ENCODE measurements around the gene TENM4. TPM values are rescaled to one million over a fixed set of nuclear protein-coding genes. Genes with fewer than 3 reads are reported as not detected.

TENM4 gene
- total and polyA plus RNA-seq, 2 of the 8 experiments (the other 6 are each of a cell fraction or from before 2014, with no cell fraction given) = 3.5 to 7.2 TPM

DNA sequence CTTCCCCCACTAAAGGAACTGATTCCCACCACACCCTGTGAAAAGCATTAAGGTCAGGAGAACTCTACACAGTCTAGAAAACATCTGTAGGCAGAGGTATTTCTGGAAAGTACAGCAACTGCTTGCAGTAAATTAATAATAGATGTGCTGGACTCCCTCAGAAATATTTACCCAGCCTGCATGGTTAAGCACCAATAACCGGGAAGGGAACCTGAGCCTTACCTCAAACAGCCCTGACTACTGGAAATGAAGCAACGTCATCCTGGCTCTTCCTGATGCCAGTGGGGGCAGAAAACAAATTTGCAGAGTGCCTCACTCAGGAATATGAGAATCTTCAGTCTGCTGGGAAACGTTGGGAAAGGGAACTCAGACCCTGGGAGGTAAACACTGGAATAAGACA is 318.1 kb downstream of the TENM4 start:
- H2BK12ac ChIP-seq (ENCODE audit: low read depth, low read length) = no peak overlapping the region
- no peak overlapping the region for H2AK5ac ChIP-seq (ENCODE audit: low read depth, low read length)
- no peak overlapping the region for H2BK5ac ChIP-seq (ENCODE audit: low read depth, low read length)
- FAIRE-seq = no peak
- H2BK15ac ChIP-seq (ENCODE audit: low read length) = no peak overlapping the region
- DNase-seq (ENCODE audit: low read depth in 1 of 2, low spot score in 2 of 2) = no peak
- H3K4me1 ChIP-seq (replicated peaks in 1 of 4; ENCODE audit: control insufficient read depth in 3 of 4, insufficient read depth in 4 of 4, low read length in 3 of 4) = peaks cover 0 to 4% (median 0%) of the 10 kb centered on the region in 4 experiments; a peak in 1 of 7 replicates
- no peak overlapping the region for H4K5ac ChIP-seq (ENCODE audit: insufficient read length, low read depth, low read length)
- H3K23ac ChIP-seq (ENCODE audit: insufficient read length) = no peak overlapping the region
- H3K9ac ChIP-seq (replicated peaks in 1 of 4; ENCODE audit: extremely low read depth in 1 of 4, low read depth in 3 of 4, low read length in 3 of 4) = no peak overlapping the region
- no peak overlapping the region for H2AFZ ChIP-seq (ENCODE audit: low read length)
- H3K23me2 ChIP-seq (ENCODE audit: low read depth, low read length) = no peaks in the 10 kb centered on the region
- H2BK20ac ChIP-seq (ENCODE audit: low read length) = no peak overlapping the region
- no peak for TF ChIP-seq ZNF274 (IDR thresholded peaks at IDR 0.05; ENCODE audit: borderline replicate concordance, extremely low read depth, low read length)
- TF ChIP-seq SP2 (IDR thresholded peaks at IDR 0.05; ENCODE audit: low read length) = no peak
- TF ChIP-seq CEBPB (IDR thresholded peaks at IDR 0.05; ENCODE audit: low read depth, low read length) = no peak
- TF ChIP-seq, protein P1, sequence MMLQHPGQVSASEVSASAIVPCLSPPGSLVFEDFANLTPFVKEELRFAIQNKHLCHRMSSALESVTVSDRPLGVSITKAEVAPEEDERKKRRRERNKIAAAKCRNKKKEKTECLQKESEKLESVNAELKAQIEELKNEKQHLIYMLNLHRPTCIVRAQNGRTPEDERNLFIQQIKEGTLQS (IDR thresholded peaks at IDR 0.05; ENCODE audit: insufficient read depth, low read depth, low read length) = no peak
- no peak overlapping the region for H3K4me2 ChIP-seq (ENCODE audit: insufficient read depth in 1 of 2, low read depth in 2 of 2, low read length in 2 of 2)
- ChIA-PET CTCF (ENCODE audit: partially characterized antibody) (interaction anchor here (1.0 kb wide), 1 partner anchor 22 kb away, joined by 3 read pairs; no protein-coding TSS in a partner anchor), POLR2A (ENCODE audit: partially characterized antibody) (no interaction called here)
- H3K79me1 ChIP-seq (ENCODE audit: low read depth, low read length) = no peaks in the 10 kb centered on the region
- H3K27ac ChIP-seq (ENCODE audit: low read depth, low read length) = no peak overlapping the region
- no peaks in the 10 kb centered on the region for H3K79me2 ChIP-seq (ENCODE audit: control insufficient read depth in 1 of 2, insufficient read depth in 2 of 2, low read length in 2 of 2)
- H3K18ac ChIP-seq (ENCODE audit: extremely low read depth, low read length) = no peak overlapping the region
- peaks cover 0 to 2% of the 10 kb centered on the region in 2 experiments; a peak in 1 of 4 replicates for H3K9me3 ChIP-seq (ENCODE audit: insufficient read depth in 2 of 2, low read depth in 1 of 2, low read length in 1 of 2)
- no peak overlapping the region for H3K14ac ChIP-seq (ENCODE audit: insufficient read length)
- H2BK120ac ChIP-seq (replicated peaks; ENCODE audit: low read depth, low read length) = no peak overlapping the region
- no peak overlapping the region for H4K8ac ChIP-seq (ENCODE audit: extremely low read depth, insufficient read depth, low read length)
- H4K20me1 ChIP-seq (replicated peaks in 1 of 2; ENCODE audit: control insufficient read depth in 1 of 2, insufficient read depth in 2 of 2, low read length in 2 of 2) = no peaks in the 10 kb centered on the region
- H3K4ac ChIP-seq (replicated peaks; ENCODE audit: insufficient read length, low read depth, low read length) = no peak overlapping the region
- WGBS, 2 experiments (ENCODE audit: extremely low coverage in 1 of 2, insufficient coverage in 1 of 2, insufficient read length in 1 of 2, insufficient replicate concordance in 2 of 2, low coverage in 1 of 2, low lambda C conversion rate in 2 of 2, missing lambda C conversion rate in 1 of 2) = 62% methylated on average over 3 of the region's 3 CpGs; no CpG with 5 or more reads in 1 of the 2 experiments
- H3K56ac ChIP-seq (replicated peaks; ENCODE audit: insufficient read length, low read depth, low read length) = no peak overlapping the region
- no peaks in the 10 kb centered on the region for H3K27me3 ChIP-seq (replicated peaks in 1 of 4; ENCODE audit: control insufficient read depth in 3 of 4, extremely low read depth in 1 of 4, insufficient read depth in 3 of 4, low read length in 3 of 4)
- H4K91ac ChIP-seq (replicated peaks; ENCODE audit: insufficient read length, low read length) = no peak overlapping the region
- no peak overlapping the region for H3K4me3 ChIP-seq (ENCODE audit: extremely low read depth in 1 of 4, insufficient read depth in 2 of 4, low read depth in 3 of 4, low read length in 4 of 4)
- H3K36me3 ChIP-seq (ENCODE audit: control insufficient read depth in 2 of 4, insufficient read depth in 4 of 4, low read length in 3 of 4) = no peaks in the 10 kb centered on the region
